ENCODE results near the gene BRSK1. TPM values are rescaled to one million over a fixed set of nuclear protein-coding genes. Genes with fewer than 3 reads are reported as not detected.

BRSK1 gene
- total RNA-seq, 6 donors from 2014 or later: 1.0 to 2.7 (median 1.1) TPM; not detected in 1

- no peak for TF ChIP-seq CTCF (IDR thresholded peaks at IDR 0.05)
- no peak for TF ChIP-seq POLR2A (IDR thresholded peaks at IDR 0.05)
- no peak for TF ChIP-seq POLR2AphosphoS5 (IDR thresholded peaks at IDR 0.05)
- TF ChIP-seq EP300 (IDR thresholded peaks at IDR 0.05): no peak
- no peaks in the 10 kb centered on the region for H3K36me3 ChIP-seq
Observed at GRCh38 chr19:55310498-55310897, 26.7 kb downstream of the BRSK1 start.

GRCh38 chr19:55311397-55311796 lies 27.6 kb downstream of the BRSK1 start:
- TF ChIP-seq POLR2AphosphoS5 (IDR thresholded peaks at IDR 0.05): no peak
- TF ChIP-seq EP300 (IDR thresholded peaks at IDR 0.05): no peak
- TF ChIP-seq CTCF (IDR thresholded peaks at IDR 0.05): no peak
- TF ChIP-seq POLR2A (IDR thresholded peaks at IDR 0.05): no peak
- Histone ChIP-seq H3K27ac (no peak overlapping the region), H3K9me3 (no peaks in the 10 kb centered on the region), H3K4me1 (no peaks in the 10 kb centered on the region), H3K27me3 (no peaks in the 10 kb centered on the region), H3K4me3 (no peak overlapping the region), H3K36me3 (no peaks in the 10 kb centered on the region)
- WGBS, 2 donors: 88 to 91% methylated on average over 9 of the region's 9 CpGs
- DNase-seq (no peak), ATAC-seq (ENCODE audit: low FRiP score in 2 of 2) (no peak)

More at GRCh38 chr19:55310498-55310897, 26.7 kb downstream of the BRSK1 start:
- Histone ChIP-seq H3K27me3 (no peaks in the 10 kb centered on the region), H3K9me3 (no peaks in the 10 kb centered on the region), H3K27ac (no peak overlapping the region), H3K4me1 (no peaks in the 10 kb centered on the region), H3K4me3 (no peak overlapping the region)
- ATAC-seq (ENCODE audit: low FRiP score in 2 of 2): no peak
- WGBS, 2 donors: 74 to 88% methylated on average over 6 to 7 of the region's 7 CpGs
- DNase-seq: no peak

- 86 to 90% methylated on average over 7 to 14 of the region's 18 CpGs for WGBS, 2 donors
- DNase-seq (no peak), ATAC-seq (ENCODE audit: low FRiP score in 2 of 2) (no peak)
- TF ChIP-seq CTCF (IDR thresholded peaks at IDR 0.05) (no peak), POLR2A (IDR thresholded peaks at IDR 0.05) (no peak), EP300 (IDR thresholded peaks at IDR 0.05) (no peak), POLR2AphosphoS5 (IDR thresholded peaks at IDR 0.05) (no peak)
- no peaks in the 10 kb centered on the region for H3K27me3 ChIP-seq
- H3K27ac ChIP-seq: no peak overlapping the region
- H3K9me3 ChIP-seq: no peaks in the 10 kb centered on the region
- H3K4me1 ChIP-seq: no peaks in the 10 kb centered on the region
- no peaks in the 10 kb centered on the region for H3K36me3 ChIP-seq
- H3K4me3 ChIP-seq: no peak overlapping the region
Observed at GRCh38 chr19:55311797-55312196, 28.0 kb downstream of the BRSK1 start.

- Histone ChIP-seq H3K27me3 (no peaks in the 10 kb centered on the region), H3K27ac (no peak overlapping the region), H3K4me1 (no peaks in the 10 kb centered on the region), H3K4me3 (no peak overlapping the region), H3K36me3 (no peaks in the 10 kb centered on the region), H3K9me3 (no peaks in the 10 kb centered on the region)
- 80 to 87% methylated on average over 36 to 47 of the region's 47 CpGs for WGBS, 2 donors
- no peak for TF ChIP-seq POLR2A (IDR thresholded peaks at IDR 0.05)
- TF ChIP-seq EP300 (IDR thresholded peaks at IDR 0.05): no peak
- TF ChIP-seq POLR2AphosphoS5 (IDR thresholded peaks at IDR 0.05): no peak
- no peak for TF ChIP-seq CTCF (IDR thresholded peaks at IDR 0.05)
- ATAC-seq (ENCODE audit: low FRiP score in 2 of 2) (peak in 1 of 2 donors; percentile 38), DNase-seq (no peak)
Observed at GRCh38 chr19:55312621-55313512, 29.1 kb downstream of the BRSK1 start.
